GM19397 (cell line): ENCODE data around the gene RANGRF.

Experiments
- ATAC-seq: cut with Tn5 transposase; IDR thresholded peaks from one replicate; pipeline ENCODE4 v1.9.1; 2021; ENCODE audit warnings: mild to moderate bottlenecking, moderate library complexity; ENCODE audit not compliant: unreplicated experiment

The RANGRF gene

DNA sequence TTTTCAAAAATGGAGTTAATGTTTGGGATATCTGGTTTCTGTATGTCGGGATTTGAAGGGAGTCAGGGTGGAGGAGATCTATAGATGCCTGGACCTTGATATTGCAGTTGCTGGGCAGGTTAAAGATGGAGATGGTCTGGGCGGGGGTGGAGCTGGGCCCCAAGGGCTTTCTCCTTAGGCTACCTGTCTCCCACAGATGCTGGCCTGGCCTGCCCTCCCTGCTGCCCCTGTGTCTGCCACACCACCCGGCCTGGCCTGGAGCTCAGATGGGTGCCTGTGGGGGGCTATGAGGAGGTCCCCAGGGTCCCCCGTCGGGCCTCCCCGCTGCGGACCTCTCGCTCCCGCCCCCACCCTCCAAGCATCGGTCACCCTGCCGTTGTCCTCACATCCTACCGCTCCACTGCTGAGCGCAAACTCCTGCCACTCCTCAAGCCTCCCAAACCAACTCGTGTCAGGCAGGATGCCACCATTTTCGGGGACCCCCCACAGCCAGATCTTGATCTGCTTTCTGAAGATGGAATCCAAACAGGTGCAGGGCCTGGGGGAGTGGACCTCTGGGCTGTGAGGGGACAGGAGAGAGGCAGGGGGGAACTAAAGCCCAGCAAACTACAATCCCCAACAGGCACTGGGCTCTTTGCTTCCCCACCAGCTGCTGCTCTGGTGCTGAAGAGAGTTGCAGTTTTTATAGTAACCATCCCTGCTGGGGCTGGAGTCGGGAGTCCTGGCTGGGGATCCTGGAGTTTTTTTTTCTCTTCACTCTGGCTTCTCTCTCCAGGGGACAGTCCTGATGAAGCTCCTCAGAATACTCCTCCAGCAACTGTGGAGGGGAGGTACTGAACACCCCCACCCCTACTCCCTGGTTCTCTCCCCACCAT, 24.5 kb downstream of the RANGRF start:
- ATAC-seq: no peak

DNA sequence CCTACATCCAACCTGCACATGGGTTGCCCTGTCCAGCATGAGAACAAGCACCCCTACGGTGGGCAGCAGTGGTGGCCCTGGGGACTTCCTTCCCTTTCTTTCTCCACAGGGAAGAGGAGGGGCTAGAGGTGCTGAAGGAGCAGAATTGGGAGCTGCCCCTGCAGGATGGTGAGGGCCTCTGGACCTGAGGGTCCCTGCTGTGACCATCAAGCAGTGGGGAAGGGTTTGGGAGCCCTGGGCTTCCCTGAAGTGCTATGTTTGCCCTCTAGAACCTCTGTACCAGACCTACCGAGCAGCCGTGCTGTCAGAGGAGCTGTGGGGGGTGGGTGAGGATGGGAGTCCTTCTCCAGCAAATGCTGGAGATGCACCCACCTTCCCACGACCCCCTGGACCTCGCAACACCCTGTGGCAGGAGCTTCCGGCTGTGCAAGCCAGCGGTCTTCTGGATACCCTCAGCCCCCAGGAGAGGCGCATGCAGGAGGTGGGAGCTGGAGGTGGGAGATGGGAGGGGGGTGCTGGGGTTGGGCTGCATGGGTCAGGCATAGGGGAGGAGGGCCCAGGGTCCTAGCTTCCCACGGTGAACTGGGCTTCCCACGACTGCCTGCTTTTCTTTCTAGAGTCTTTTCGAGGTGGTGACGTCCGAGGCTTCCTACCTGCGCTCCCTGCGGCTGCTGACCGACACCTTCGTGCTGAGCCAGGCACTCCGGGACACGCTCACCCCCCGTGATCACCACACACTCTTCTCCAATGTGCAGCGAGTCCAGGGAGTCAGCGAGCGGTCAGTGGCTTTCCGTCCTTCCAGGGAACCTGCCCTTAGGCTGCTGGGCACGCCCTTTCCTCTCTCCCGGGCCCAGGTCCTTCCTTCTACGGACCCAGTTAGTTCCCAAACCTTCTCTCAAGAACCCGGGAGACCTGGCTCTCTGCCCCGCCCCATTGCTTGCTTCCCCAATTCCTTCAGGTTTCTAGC, 26.6 kb downstream of the RANGRF start:
- ATAC-seq: no peak

DNA sequence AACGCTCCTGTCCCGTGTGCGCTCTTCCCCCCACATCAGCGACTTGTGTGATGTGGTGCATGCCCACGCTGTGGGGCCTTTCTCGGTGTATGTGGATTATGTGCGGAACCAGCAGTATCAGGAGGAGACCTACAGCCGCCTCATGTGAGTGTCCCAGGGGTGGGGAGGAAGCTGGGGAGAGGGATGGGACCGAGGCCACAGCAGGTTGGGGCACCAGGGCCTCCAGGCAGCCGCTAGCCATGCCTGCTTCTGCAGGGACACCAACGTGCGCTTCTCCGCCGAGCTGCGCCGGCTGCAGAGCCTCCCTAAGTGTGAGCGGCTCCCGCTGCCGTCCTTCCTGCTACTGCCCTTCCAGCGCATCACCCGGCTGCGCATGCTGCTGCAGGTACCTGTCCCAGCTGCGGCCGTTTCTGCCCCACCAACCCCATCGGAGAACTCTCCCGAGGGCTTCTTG, 27.3 kb downstream of the RANGRF start:
- ATAC-seq: no peak

DNA sequence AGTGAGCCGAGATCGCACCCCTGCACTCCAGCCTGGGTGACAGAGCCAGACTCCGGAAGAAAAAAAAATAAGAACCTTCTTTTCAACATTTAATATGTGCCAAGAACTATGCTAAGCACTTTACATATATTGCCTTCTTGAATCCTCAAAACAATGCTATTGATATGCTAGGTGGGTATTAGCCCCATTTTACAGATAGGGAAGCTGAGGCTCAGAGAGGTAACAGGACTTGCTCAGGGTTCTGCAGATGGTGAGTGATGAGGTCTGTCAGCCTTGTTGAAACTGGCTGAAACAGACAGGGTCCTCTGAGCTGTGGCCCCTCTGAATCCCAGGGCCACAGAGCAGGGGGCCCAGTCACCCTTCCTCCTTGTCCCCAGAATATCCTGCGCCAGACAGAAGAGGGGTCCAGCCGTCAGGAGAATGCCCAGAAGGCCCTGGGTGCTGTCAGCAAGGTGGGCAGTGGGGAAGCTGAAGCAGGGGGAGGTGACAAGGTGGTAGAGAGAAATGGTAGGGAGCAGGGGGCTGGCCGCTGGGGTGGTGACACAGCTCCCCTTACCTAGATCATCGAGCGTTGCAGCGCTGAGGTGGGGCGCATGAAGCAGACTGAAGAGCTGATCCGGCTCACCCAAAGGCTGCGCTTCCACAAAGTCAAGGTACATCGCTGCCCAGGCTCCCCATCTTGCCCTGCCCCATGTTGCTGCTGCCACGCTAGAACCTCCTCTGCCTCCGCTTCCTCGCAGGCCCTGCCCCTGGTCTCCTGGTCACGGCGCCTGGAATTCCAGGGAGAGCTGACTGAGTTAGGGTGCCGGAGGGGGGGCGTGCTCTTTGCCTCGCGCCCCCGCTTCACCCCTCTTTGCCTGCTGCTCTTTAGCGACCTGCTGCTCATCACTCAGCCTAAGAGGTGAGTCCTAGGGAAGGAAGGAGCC, 29.8 kb downstream of the RANGRF start:
- ATAC-seq: no peak

DNA sequence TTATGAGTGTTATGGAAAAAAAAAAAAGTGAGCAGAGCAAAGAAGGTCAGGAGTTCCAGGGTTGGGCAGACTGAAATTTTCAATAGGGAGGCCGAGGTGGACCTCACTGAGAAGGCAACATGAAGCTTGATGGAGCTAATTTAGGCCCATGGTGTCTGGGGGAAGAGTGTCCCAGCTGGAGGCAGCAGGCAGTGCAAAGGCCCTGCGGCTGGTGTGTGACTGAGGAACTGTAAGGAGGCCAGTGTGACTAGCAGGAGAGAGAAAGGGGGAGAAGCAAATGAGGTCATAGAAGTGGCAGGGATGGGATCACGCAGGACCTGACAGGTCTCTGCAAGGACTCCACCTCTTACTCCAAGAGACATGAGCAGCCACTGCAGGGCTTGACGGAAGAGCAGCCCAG, 31.8 kb downstream of the RANGRF start:
- no peak for ATAC-seq

DNA sequence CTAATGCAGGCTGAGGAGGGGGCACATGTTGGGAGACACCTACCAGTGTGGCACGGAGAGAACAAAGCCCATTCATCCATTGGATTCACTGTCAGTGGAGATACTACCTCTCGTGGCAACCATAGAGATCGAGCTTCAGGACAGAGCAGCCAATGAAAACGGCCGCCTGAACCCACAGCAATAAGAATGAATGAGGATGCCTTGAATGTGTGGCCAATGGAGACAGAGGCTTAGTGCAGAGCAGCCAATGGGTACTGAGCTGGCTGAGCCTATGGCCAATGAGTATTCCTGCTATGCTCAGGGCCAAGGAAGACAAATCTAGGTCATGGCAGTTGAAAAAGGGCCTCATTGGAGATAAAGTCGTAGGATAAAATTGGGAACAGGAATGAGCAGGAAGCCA, 32.5 kb downstream of the RANGRF start:
- no peak for ATAC-seq

DNA sequence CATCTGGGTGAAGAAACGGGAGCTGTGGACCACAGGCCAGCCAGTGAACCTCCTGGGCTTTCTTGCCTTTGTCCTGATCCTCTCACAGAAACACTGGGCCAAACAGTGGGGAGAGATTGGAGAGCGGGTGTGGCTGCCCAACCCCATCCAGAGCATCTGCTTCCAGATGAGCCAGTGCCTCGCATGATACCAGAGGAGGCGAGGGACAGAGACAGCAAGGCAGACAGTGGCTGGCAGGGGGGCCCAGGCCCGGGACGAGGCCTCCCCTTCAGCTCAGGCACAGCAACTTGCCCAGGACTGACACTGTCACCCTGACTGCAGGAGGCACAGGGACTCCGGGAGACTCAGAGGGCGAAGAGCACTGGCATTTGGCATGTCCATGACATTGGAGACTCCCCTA, 33.6 kb downstream of the RANGRF start:
- ATAC-seq: no peak

DNA sequence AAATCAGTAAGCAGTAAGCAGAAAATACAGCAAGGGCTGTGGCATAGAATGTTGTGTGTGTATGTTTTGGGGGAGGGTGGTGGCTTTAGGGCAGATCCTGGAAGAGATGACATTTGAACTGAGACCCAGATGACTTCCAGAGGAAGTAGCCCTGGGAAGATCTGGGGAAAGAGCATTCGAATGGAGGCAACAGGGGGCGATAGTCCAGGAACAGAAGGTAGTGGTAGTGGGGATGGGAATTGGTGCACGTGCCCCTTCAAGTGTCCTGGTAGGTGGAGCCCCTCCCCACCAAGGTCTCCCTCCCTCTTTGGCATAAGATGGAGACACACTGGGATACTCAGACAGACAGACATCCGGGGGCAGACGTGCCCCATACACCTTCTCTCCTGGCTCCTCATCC, 35.7 kb downstream of the RANGRF start:
- ATAC-seq: no peak

DNA sequence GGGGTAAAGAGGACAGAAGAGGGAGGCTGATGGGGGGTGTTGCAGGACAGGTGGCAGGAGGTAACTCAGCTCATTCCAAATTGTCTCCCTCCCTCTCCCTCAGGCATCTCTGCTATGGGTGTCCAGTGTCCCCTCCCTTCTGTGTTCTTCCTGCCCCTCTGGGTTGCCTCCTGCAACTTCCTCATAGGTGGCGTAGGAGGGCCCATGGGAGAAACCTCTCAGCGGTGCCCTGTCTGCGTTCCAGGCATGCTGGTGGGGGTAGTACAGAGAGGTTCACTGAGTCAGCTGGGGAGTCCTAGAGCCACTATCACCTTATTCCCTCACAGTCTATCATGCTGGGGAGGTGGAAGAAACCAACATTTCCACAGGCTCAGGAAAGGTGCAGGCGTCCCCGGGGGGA, 36.5 kb downstream of the RANGRF start:
- ATAC-seq: no peak

DNA sequence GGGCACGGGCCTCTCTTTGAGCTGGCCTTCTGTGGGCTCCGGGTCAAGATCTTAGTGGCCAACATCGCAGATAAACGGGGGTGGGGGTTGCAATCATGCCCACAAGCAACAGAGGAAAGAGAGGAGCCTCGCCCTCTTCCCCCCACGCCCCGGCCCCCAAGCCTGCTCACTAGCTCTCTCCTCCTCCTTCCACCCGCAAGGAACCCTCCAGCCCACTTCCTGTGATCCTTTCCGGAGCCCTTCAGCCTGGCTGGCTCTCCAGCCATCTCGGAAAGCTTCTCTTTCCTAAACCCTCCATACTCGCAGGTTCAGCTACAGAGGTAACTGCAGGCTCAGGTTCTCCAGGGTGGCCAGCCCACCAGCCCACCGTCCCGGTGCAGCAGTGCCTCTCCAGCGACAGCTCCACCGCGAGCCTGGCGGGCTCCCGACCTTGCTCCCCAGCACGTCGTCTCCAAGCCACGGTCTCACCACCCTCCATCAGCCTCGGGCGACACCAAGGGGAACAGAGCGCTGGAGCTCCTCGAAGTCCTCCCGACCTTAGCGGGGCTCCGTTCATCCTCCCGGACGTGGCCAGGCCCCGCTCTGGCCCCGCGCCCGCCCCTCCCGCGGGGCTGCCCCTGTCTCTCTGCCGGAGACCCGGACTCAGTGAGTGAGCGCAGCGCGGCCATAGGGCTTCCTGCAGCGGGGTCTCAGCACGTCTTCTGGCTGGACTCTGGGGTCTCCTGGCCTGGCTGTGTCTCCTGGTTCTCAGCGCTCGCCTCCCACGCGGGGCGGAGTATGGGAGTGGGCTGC, 38.2 kb downstream of the RANGRF start:
- ATAC-seq: no peak

DNA sequence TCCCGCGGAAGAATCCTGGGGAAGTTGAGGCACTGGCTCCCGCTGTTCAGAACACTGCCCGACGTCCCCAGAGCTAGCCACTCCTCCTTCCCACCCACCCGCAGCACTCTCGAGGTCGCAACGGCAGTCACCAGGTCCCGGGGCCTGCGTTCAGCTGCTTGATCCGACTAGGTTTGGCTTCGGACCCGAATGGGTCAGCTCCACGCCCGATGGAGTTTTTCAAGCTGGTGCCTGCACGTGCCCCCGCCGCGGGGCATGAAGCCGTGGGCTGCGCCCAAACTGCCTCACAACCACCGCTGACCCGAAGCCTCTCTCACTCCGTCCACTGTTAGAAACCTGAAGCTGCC, 38.8 kb downstream of the RANGRF start:
- ATAC-seq: no peak

DNA sequence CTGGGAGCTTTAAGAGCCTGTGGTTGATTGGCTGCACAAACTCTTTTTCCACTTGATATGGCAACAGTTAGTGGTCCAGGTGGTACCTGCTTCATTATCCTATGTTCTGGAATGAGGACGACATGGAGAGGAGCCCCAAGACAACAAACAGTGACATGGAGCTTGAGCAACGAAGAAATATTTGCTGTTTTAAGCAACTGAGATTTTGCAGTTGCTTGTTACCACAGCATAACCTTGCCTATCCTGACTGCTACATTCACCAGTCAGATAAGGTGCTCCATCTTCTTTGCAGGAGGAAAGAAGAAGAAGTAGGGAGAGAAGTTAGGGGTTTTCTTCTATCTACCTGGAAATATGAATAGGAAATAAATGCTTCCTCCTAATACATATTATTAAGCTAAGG, 43.7 kb downstream of the RANGRF start:
- ATAC-seq: no peak

DNA sequence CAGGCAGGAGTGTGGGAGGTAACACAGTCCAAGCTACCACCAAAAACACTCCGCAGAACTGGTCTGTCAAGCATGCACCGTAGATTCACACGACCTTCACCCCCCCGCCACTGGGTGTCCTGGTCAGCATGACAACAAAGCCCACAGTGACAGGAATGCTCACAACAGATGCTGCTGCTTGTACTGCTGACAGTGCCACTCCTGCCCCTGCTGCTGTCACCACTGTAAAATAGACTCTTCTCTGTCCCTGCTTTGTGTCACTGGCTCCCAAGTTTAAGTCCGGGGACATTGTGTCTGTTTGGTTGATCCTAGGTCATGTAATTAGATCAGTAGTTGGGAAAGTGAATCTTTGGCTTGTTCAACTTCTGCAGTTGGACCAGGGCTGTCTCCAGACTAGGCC, 44.2 kb downstream of the RANGRF start:
- no peak for ATAC-seq

DNA sequence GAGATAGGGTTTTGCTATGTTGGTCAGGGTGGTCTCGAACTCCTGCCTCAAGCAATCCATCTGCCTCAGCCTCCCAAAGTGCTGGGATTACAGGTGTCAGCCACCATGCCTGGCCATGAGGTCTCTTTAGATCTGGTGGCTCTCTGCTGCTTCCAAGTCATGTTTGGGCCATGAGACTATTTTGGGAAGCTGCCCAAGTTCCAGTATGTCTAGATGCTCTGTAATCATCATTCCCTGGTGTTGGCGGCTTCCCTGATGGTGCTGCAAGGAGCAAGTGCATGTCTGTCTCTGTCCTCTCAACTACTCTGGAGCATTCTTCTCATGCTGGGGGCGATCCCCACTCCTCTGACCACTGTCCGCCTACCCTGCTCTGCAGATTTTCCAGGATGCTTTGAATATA, 44.8 kb downstream of the RANGRF start:
- no peak for ATAC-seq

DNA sequence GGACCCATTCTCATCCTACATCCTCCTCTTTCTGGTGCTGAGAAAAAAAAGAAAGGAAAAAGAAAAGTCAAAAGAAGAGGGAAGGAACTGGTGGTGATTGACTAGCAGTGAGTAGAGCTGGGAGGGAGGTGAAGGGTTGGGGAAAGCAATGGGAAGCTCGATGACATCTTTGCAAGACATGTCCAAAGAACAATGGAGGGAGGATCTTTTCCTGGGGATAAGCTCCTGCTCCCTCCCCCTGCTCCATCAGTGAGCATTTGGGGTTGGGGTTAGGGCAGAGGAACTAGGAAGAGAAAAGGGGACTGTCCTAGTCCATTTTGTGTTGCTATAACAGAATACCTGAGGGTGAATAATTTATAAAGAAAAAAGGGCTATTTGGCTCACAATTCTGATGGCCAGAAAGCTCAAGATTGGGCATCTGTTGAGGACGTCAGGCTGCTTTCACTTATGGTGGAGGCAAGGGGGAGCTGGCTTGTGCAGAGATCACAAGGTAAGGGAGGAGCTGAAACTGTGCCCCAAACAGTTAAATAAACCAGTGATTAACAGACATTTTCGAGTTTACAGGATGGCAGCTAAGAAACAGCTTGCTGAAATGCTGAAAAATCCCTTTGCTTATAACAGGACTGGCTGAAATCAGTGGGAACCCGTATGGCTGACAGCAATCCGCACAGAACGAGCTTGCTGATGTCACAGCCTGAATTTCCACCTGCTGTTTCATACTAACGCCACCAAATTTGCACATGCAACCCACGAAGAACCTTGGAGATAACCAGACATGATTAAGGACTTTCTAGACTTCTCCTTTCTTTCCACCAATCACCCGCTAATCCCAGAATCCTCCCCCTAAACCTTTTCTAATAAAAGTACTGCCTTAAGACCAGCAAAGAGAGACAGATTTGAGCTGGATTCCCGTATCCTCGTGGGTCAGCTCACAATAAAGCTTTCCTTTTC, 49.6 kb downstream of the RANGRF start:
- no peak for ATAC-seq

DNA sequence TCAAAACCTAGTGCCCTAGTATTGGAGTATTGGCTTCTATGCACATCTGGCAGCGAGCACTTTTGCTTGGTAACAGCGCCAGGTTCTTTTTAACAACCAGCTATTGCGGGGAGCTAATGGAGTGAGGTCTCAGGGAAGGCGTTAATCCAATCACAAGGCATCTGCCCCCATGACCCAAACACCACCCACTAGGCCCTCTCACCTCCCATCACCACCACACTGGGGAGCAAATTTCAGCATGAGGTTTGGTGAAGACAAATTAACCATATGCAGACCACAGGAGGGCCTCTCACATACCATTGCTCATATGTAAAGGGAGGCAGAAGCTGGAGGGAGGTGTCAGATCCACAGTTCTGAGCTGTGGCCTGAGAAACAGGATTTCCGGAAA, 50.3 kb downstream of the RANGRF start:
- ATAC-seq: no peak

DNA sequence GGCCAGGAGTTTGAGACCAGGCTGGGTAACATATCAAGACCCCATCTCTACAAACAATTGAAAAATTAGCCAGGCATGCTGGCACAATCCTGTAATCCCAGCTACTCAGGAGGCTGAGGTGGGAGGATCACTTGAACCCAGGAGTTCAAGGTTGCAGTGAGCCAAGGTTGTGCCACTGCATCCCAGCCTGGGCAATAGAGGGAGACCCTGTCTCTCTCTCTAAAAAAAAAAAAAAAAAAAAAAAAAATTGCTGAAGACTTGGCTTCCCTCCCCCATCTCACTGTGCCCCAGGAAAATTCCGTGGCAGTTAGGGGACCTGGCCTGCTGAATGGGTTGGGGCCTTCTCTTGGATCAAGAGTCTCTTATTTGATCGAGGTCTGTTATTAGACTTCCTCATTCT, 51.1 kb downstream of the RANGRF start, which contains the start of gene ODF4:
Gene ODF4 (plus strand): TSS at position 301 of the 400 bp plus-strand sequence. CDS start 212 bp downstream, outside the sequence.
- ATAC-seq: no peak
